ENCODE measurements around the gene SFMBT2.

The SFMBT2 gene

DNA sequence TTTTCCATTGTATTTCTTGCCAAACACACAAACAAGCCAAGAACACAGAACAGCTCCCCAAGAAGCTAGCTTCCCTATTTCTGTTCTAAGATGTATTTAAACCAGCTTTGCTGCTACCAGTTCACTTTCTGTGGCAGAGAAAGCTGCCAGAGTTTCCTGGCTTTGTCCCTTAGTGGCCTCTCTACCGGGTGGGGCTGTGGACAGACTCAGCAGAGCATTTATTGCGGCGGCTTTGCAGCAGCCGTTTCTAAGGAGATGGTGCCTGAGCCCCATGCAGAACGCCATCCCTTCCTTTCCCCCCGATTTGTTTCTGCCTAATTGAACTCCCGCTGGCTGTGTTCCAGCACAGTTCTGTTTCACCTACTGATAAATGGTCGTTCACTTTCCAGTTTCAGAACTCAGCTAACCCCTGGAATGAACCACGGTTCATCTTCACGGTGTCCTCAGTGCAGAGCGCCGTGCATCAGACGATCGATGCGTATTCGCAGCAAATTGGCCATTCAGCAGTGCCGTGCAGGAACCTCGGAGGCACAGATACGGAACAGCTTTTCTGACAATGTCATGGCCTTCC lies 33.8 kb upstream of the SFMBT2 start:
- TF ChIP-seq, protein P1, sequence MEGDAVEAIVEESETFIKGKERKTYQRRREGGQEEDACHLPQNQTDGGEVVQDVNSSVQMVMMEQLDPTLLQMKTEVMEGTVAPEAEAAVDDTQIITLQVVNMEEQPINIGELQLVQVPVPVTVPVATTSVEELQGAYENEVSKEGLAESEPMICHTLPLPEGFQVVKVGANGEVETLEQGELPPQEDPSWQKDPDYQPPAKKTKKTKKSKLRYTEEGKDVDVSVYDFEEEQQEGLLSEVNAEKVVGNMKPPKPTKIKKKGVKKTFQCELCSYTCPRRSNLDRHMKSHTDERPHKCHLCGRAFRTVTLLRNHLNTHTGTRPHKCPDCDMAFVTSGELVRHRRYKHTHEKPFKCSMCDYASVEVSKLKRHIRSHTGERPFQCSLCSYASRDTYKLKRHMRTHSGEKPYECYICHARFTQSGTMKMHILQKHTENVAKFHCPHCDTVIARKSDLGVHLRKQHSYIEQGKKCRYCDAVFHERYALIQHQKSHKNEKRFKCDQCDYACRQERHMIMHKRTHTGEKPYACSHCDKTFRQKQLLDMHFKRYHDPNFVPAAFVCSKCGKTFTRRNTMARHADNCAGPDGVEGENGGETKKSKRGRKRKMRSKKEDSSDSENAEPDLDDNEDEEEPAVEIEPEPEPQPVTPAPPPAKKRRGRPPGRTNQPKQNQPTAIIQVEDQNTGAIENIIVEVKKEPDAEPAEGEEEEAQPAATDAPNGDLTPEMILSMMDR (conservative IDR thresholded peaks at IDR 0.05; ENCODE audit: control insufficient read depth, insufficient read depth, low read depth, low read length): no peak
- no peak overlapping the region for H3K4me3 ChIP-seq (ENCODE audit: control insufficient read depth, low read depth, low read length)
- no peak for DNase-seq (ENCODE audit: low read depth)

DNA sequence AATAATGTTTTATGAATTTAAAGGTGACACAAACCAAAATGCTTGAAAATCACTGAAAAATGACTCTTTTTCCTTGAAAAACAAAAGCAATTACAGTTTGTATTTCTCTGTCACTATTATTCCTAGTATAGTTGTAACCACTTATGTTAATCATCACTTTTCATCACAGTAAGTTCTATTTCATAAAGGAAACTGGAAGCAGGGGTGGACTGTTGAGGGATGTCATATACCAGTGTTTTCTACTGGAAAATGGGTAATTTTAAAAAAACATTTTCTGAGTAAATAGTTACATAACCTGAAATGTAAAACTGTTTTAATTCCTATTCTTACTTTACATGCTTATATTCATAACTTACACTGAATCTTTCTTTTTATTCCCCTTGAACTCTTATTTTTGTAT lies 32.2 kb upstream of the SFMBT2 start:
- H3K4me3 ChIP-seq (ENCODE audit: control insufficient read depth, low read depth, low read length): no peak overlapping the region
- TF ChIP-seq, protein P1 (conservative IDR thresholded peaks at IDR 0.05; ENCODE audit: control insufficient read depth, insufficient read depth, low read depth, low read length): no peak
- DNase-seq (ENCODE audit: low read depth): no peak

DNA sequence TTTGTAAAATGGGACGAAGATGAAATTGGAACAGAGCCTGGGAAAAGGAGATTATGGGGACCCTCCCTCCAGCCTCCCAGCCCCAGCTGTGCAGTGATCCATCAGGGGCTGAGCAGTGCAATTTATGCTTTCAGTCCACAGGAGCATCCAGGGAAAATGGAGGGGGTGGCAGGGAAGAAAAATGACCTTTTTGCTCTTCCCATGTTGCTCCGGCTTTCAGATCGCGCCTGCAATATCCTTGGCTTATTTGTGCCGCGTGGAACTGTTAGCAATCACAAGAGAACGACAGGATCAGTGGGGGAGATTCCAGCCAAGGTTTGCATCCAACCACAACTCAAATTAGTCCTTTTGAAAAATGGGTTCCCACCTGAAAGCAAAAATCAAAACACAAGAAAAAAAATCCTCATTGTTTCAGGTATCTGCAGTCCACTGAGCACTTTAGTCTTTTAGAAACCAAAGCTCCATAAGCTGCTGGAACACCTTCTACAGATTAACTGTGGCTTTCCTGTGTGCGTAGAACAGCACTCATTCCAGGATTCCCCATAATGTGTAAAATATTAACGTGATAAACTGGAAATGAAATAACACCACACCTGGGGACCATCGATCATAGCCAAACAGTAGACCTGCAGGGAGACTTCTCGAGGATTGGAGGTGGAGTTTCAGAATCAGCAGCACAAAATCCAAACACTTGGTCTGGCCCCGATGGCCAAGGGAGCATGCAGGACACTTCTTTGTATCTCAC lies 30.7 kb upstream of the SFMBT2 start:
- TF ChIP-seq, protein P1 (conservative IDR thresholded peaks at IDR 0.05; ENCODE audit: control insufficient read depth, insufficient read depth, low read depth, low read length): no peak
- H3K4me3 ChIP-seq (ENCODE audit: control insufficient read depth, low read depth, low read length): no peak overlapping the region
- DNase-seq (ENCODE audit: low read depth): no peak

DNA sequence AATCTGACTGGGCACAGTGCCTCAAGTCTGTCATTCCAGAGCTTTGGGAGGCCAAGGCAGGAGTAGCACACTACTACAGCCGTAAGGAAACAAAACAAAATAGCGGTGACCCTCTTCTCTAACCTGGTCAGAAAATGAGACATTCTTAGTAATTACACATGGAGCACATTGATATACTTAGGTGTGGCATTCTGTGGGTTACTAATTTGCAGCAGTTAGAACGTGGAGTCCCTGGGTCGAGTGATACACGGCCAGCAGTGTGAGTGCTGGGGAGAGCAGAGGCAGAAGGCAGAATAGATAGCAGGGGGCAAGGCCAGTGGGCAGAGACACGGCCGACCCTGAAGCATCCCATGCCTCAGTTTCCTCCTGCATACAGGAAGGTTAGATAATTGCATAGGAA lies 28.9 kb upstream of the SFMBT2 start:
- DNase-seq (ENCODE audit: low read depth): no peak
- H3K4me3 ChIP-seq (ENCODE audit: control insufficient read depth, low read depth, low read length): no peak overlapping the region
- TF ChIP-seq, protein P1 (conservative IDR thresholded peaks at IDR 0.05; ENCODE audit: control insufficient read depth, insufficient read depth, low read depth, low read length): no peak

DNA sequence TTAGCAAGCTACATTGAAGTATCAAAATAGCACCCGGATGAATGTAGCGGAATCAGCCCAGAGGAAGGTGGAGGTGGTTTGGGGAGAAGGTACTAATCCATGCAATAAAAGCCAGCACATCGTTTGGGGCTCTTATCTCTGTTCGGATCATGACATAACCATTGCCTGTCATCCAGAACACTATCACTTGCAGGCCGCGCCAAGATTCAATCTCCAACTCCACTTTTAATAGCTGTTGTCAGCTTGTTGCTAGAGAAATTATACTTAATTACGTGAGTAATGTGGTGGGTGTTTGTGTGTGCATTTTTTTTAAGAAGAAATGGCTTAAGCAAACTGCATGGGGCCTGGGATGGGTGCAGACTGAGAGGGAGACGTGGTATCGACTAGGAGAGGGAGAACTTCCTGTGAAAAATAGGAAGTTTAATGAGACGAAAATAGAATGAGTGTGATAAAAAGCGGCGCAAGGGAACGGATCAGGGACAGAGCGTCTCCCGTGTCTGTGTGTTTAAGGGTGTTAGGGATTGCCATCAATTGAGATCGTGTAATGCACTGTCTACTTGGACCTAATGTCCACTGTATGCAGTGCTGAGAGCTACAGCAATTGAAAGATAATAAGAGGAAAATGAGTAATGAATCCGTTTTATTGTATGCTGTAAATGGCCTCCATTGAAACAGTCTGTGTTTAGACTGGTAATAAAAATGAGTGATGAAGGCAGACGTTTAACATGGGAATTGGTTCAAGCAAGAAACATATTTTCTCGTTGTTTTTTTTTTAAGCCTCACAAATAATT lies 27.6 kb upstream of the SFMBT2 start:
- TF ChIP-seq, protein P1 (conservative IDR thresholded peaks at IDR 0.05; ENCODE audit: control insufficient read depth, insufficient read depth, low read depth, low read length): no peak
- no peak overlapping the region for H3K4me3 ChIP-seq (ENCODE audit: control insufficient read depth, low read depth, low read length)
- no peak for DNase-seq (ENCODE audit: low read depth)

DNA sequence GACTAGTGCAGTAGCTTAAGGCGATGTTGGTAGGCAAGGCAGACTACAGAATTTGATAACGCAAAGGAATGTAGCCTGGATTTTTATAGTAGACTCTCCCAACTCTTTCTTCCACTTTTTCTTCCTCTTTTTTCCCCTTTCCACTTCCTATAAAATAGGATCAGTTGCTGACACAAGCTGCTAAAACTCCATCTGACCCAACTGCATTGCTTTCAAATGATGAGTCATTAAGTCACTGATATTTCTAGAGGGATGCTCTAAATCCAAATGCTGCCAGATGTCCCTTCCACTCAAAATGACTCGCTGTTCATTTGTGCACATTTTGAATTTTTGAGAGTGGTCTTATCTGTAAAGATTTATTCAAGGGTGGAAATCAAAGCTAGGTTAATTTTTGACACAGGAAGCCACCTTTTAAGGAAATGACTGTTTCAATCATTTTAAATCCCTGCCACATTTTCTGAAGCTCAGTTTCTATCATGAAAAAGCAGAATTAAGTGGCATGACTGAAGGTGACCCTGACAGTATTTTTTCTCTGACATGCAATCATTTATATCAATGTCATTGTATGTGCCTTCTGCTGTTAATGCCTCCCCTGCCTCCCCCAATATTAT lies 25.8 kb upstream of the SFMBT2 start:
- TF ChIP-seq, protein P1 (conservative IDR thresholded peaks at IDR 0.05; ENCODE audit: control insufficient read depth, insufficient read depth, low read depth, low read length): no peak
- no peak overlapping the region for H3K4me3 ChIP-seq (ENCODE audit: control insufficient read depth, low read depth, low read length)
- peak; percentile 33 for DNase-seq (ENCODE audit: low read depth)

All from fibroblast of mammary gland (primary cell).